GM12874 (cell line): Measurements from ENCODE around the gene APLF.

Source experiments
- CTCF ChIP-seq: IDR thresholded peaks from 2 replicates; pipeline ENCODE4 v1.5.1; 2011; ENCODE audit warnings: low read depth, mild to moderate bottlenecking, control low read depth, low read length, moderate library complexity; ENCODE audit not compliant: insufficient read depth

Gene APLF

GRCh38 chr2:68606759-68607158 is 139.4 kb downstream of the APLF start:
- TF ChIP-seq CTCF = no peak

- no peak for TF ChIP-seq CTCF
Observed at GRCh38 chr2:68607837-68608236, 140.5 kb downstream of the APLF start.

- no peak for TF ChIP-seq CTCF
Observed at GRCh38 chr2:68612765-68613519, 145.6 kb downstream of the APLF start.

- no peak for TF ChIP-seq CTCF
Observed at GRCh38 chr2:68620772-68621171, 153.4 kb downstream of the APLF start.

- TF ChIP-seq CTCF = no peak
Observed at GRCh38 chr2:68623820-68624219, 156.4 kb downstream of the APLF start.

GRCh38 chr2:68627615-68628014 is 160.2 kb downstream of the APLF start:
- no peak for TF ChIP-seq CTCF
